Thymus (tissue), 11 donors: ENCODE measurements around the gene EIF4E3. TPM values are rescaled to one million over a fixed set of nuclear protein-coding genes. Genes with fewer than 3 reads are reported as not detected.

Experiments used
- DNase-seq, 9 donors: peaks; one replicate each; pipeline ENCODE4 v3.0.0-alpha.2; 2013; ENCODE audit warnings: low spot score in 9 of 9, low read depth in 6 of 9, missing footprints in 1 of 9
- H3K27ac ChIP-seq, 2 donors: one replicate each; pipeline ENCODE4 v1.5.1; 2013; ENCODE audit warnings: control low read depth in 1 of 2, low read depth in 1 of 2, low read length in 1 of 2, mild to moderate bottlenecking in 1 of 2, moderate library complexity in 1 of 2
- H3K27me3 ChIP-seq, 2 donors: one replicate each; pipeline ENCODE4 v1.5.1; 2013; ENCODE audit warnings: low read length in 1 of 2; ENCODE audit not compliant: control insufficient read depth in 2 of 2, insufficient read depth in 1 of 2
- H3K36me3 ChIP-seq, 2 donors: one replicate each; pipeline ENCODE4 v1.5.1; 2013; ENCODE audit warnings: low read length in 1 of 2, mild to moderate bottlenecking in 1 of 2, moderate library complexity in 1 of 2; ENCODE audit not compliant: control insufficient read depth in 2 of 2, insufficient read depth in 2 of 2
- H3K4me1 ChIP-seq, 2 donors: one replicate each; pipeline ENCODE4 v1.5.1; 2013; ENCODE audit warnings: low read length in 2 of 2; ENCODE audit not compliant: control insufficient read depth in 2 of 2, insufficient read depth in 2 of 2
- H3K4me3 ChIP-seq, 2 donors: one replicate each; pipeline ENCODE4 v1.5.1; 2013; ENCODE audit warnings: low read length in 2 of 2, control low read depth in 1 of 2, mild to moderate bottlenecking in 1 of 2
- H3K9me3 ChIP-seq, 2 donors: one replicate each; pipeline ENCODE4 v1.5.1; 2013; ENCODE audit warnings: low read length in 1 of 2, mild to moderate bottlenecking in 1 of 2; ENCODE audit not compliant: control insufficient read depth in 2 of 2, insufficient read depth in 1 of 2
- WGBS: extraction: QIAGEN DNeasy Blood & Tissue Kit; methylation state at CpG from one replicate; pipeline ENCODE4 v1.1.7; 2013; 5-methylcytosine and 5-hydroxymethylcytosine counted together
- polyA plus RNA-seq: library from polyadenylated mRNA; stranded (reverse); fragments of 200-250 nt; gene quantifications from one replicate; pipeline ENCODE4 v1.2.3, GENCODE V29; 2013
- total RNA-seq: library from RNA; stranded (reverse); fragments of 120-200 nt; gene quantifications from one replicate; pipeline ENCODE4 v1.2.4, GENCODE V29; 2013
- donor health status: healthy.

The EIF4E3 gene
- total and polyA plus RNA-seq, 2 donors, result 1.5 to 13.7 TPM

GRCh38 chr3:71703797-71704196, 21.4 kb downstream of the EIF4E3 start:
- H3K4me1 ChIP-seq, result peaks cover 27 to 30% of the 10 kb centered on the region in 2 donors
- no peaks in the 10 kb centered on the region for H3K36me3 ChIP-seq
- 75% methylated on average over 2 of the region's 2 CpGs for WGBS

DNA sequence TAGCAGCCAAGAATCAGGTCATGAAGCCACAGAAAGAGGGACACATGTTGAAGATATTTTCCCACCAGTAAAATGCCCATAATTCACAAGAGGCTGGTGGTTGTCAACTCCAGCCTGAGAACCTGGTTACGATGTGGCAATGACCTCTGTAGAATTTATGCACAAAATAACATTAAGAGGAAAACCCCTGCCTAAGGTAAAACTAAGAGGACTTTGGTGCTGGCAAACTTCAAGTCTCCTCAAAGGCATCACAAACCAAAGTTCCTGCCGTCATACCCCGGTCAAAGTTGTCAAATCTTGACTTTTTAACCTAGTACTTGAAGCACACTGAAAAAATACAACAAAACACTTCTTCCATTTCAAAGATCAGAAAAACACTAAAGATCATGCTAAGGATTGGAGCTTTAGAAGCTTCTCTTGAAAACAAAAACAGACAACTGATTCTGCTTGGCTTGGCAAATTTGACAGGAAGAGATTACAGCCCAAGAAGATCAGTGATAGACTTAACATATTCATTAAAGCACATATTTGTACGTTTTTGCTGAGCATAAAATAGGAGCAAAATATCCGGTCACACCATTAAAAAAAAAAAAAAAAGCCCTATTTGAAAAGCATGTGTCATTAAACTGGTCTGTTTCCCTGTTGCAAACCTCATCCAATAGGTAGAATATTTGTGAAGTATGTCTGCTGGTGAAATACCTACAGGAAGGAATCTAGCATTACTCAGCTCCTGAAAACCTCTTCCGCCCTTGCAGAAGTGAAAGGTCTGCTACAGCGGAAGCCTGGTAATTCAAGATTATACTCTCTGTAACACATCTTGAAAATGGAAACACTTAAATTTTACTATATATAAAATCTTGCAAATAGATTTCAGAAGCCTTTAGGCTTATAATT, 22.8 kb downstream of the EIF4E3 start:
- WGBS, result 27% methylated on average over 7 of the region's 7 CpGs
- DNase-seq, result peak in 4 of 9 donors; percentile 42 to 76 (median 50)

More at GRCh38 chr3:71703797-71704196, 21.4 kb downstream of the EIF4E3 start:
- Histone ChIP-seq H3K27me3 (no peaks in the 10 kb centered on the region), H3K27ac (no peak overlapping the region), H3K4me3 (no peak overlapping the region), H3K9me3 (no peaks in the 10 kb centered on the region)
- DNase-seq, result no peak

GRCh38 chr3:71701251-71701762, 23.9 kb downstream of the EIF4E3 start:
- DNase-seq, result no peak
- WGBS, result 94% methylated on average over 3 of the region's 3 CpGs
- Histone ChIP-seq H3K27ac (no peak overlapping the region), H3K4me1 (peaks cover 25% of the 10 kb centered on the region in 2 donors), H3K4me3 (no peak overlapping the region), H3K9me3 (no peaks in the 10 kb centered on the region), H3K27me3 (no peaks in the 10 kb centered on the region), H3K36me3 (no peaks in the 10 kb centered on the region)

More for the DNA sequence above, 22.8 kb downstream of the EIF4E3 start:
- no peak overlapping the region for H3K4me3 ChIP-seq
- H3K27me3 ChIP-seq, result no peaks in the 10 kb centered on the region
- no peaks in the 10 kb centered on the region for H3K36me3 ChIP-seq
- H3K27ac ChIP-seq, result peak overlapping the region in 1 of 2 donors; percentile 40
- H3K9me3 ChIP-seq, result no peaks in the 10 kb centered on the region
- peaks cover 25% of the 10 kb centered on the region in 2 donors for H3K4me1 ChIP-seq

GRCh38 chr3:71695000-71695482, 30.2 kb downstream of the EIF4E3 start:
- no peak for DNase-seq
- peaks cover 0 to 5% of the 10 kb centered on the region in 2 donors for H3K36me3 ChIP-seq
- H3K27me3 ChIP-seq, result no peaks in the 10 kb centered on the region
- H3K9me3 ChIP-seq, result no peaks in the 10 kb centered on the region
- WGBS, result 97% methylated on average over 7 of the region's 7 CpGs
- H3K27ac ChIP-seq, result no peak overlapping the region
- no peaks in the 10 kb centered on the region for H3K4me1 ChIP-seq
- no peak overlapping the region for H3K4me3 ChIP-seq

GRCh38 chr3:71694358-71694999, 30.7 kb downstream of the EIF4E3 start:
- Histone ChIP-seq H3K9me3 (no peaks in the 10 kb centered on the region), H3K36me3 (peaks cover 0 to 5% of the 10 kb centered on the region in 2 donors), H3K4me1 (no peaks in the 10 kb centered on the region), H3K4me3 (no peak overlapping the region), H3K27me3 (no peaks in the 10 kb centered on the region), H3K27ac (no peak overlapping the region)
- no peak for DNase-seq
- WGBS, result 95% methylated on average over 4 of the region's 4 CpGs

- H3K27ac ChIP-seq, result peak overlapping the region in 1 of 2 donors; percentile 11
- H3K27me3 ChIP-seq, result no peaks in the 10 kb centered on the region
- DNase-seq, result no peak
- 92% methylated on average over 8 of the region's 8 CpGs for WGBS
- no peaks in the 10 kb centered on the region for H3K9me3 ChIP-seq
- H3K4me3 ChIP-seq, result no peak overlapping the region
- peaks cover 0 to 5% of the 10 kb centered on the region in 2 donors for H3K36me3 ChIP-seq
- H3K4me1 ChIP-seq, result no peaks in the 10 kb centered on the region
Observed at GRCh38 chr3:71693641-71694040, 31.6 kb downstream of the EIF4E3 start.

GRCh38 chr3:71692139-71692538, 33.1 kb downstream of the EIF4E3 start:
- WGBS, result 95% methylated on average over 1 of the region's 1 CpG

GRCh38 chr3:71690341-71690841, 34.8 kb downstream of the EIF4E3 start:
- no peaks in the 10 kb centered on the region for H3K27me3 ChIP-seq
- WGBS, result 91% methylated on average over 4 of the region's 4 CpGs
- no peak for DNase-seq
- peaks cover 0 to 8% of the 10 kb centered on the region in 2 donors for H3K36me3 ChIP-seq
- H3K4me1 ChIP-seq, result no peaks in the 10 kb centered on the region
- H3K27ac ChIP-seq, result no peak overlapping the region
- no peaks in the 10 kb centered on the region for H3K9me3 ChIP-seq
- H3K4me3 ChIP-seq, result no peak overlapping the region

More at GRCh38 chr3:71692139-71692538, 33.1 kb downstream of the EIF4E3 start:
- no peak overlapping the region for H3K4me3 ChIP-seq
- no peak for DNase-seq
- H3K36me3 ChIP-seq, result peaks cover 0 to 5% of the 10 kb centered on the region in 2 donors
- H3K27me3 ChIP-seq, result no peaks in the 10 kb centered on the region
- H3K9me3 ChIP-seq, result no peaks in the 10 kb centered on the region
- no peaks in the 10 kb centered on the region for H3K4me1 ChIP-seq
- H3K27ac ChIP-seq, result no peak overlapping the region
